HEK293T (cell line): Measurements from ENCODE around the gene CSTPP1.

Experiments
- ARNT ChIP-seq: fragments of 450-650 bp; IDR thresholded peaks from 2 replicates; pipeline ENCODE4 v1.6.1; 2017; ENCODE audit warnings: mild to moderate bottlenecking
- BHLHE40 ChIP-seq: fragments of 450-650 bp; IDR thresholded peaks from 2 replicates; pipeline ENCODE4 v1.6.1; 2016; ENCODE audit warnings: mild to moderate bottlenecking, moderate library complexity, borderline replicate concordance
- CTBP1 ChIP-seq: fragments of 450-650 bp; IDR thresholded peaks from 2 replicates; pipeline ENCODE4 v1.6.1; 2016; ENCODE audit warnings: borderline replicate concordance
- ELF4 ChIP-seq: fragments of 450-650 bp; IDR thresholded peaks from 2 replicates; pipeline ENCODE4 v1.6.1; 2017; ENCODE audit warnings: antibody characterized with exemption
- FOXA1 ChIP-seq: fragments of 450-650 bp; IDR thresholded peaks from 2 replicates; pipeline ENCODE4 v1.6.1; 2016; ENCODE audit warnings: mild to moderate bottlenecking
- FOXK2 ChIP-seq: fragments of 450-650 bp; IDR thresholded peaks from 2 replicates; pipeline ENCODE4 v1.6.1; 2016; ENCODE audit warnings: mild to moderate bottlenecking
- FOXM1 ChIP-seq: fragments of 450-650 bp; IDR thresholded peaks from 2 replicates; pipeline ENCODE4 v1.6.1; 2017; ENCODE audit warnings: mild to moderate bottlenecking, borderline replicate concordance
- LEF1 ChIP-seq: fragments of 450-650 bp; IDR thresholded peaks from 2 replicates; pipeline ENCODE4 v1.6.1; 2017; ENCODE audit warnings: mild to moderate bottlenecking, borderline replicate concordance
- NFRKB ChIP-seq: fragments of 450-650 bp; IDR thresholded peaks from 2 replicates; pipeline ENCODE4 v1.6.1; 2016; ENCODE audit warnings: mild to moderate bottlenecking, moderate library complexity
- PKNOX1 ChIP-seq: fragments of 450-650 bp; IDR thresholded peaks from 2 replicates; pipeline ENCODE4 v1.6.1; 2016
- SP1 ChIP-seq: fragments of 450-650 bp; IDR thresholded peaks from 2 replicates; pipeline ENCODE4 v1.6.1; 2017
- SUZ12 ChIP-seq: fragments of 450-650 bp; IDR thresholded peaks from 2 replicates; pipeline ENCODE4 v1.6.1; 2016; ENCODE audit warnings: mild to moderate bottlenecking
- TARDBP ChIP-seq: fragments of 450-650 bp; IDR thresholded peaks from 2 replicates; pipeline ENCODE4 v1.6.1; 2016
- ZNF384 ChIP-seq: fragments of 450-650 bp; IDR thresholded peaks from 2 replicates; pipeline ENCODE4 v1.6.1; 2016

- TF ChIP-seq PKNOX1 (no peak), SP1 (no peak), TARDBP (no peak), FOXM1 (no peak), BHLHE40 (no peak), NFRKB (no peak), FOXK2 (no peak), SUZ12 (no peak), ZNF384 (no peak), CTBP1 (no peak), LEF1 (no peak), FOXA1 (no peak), ARNT (no peak), ELF4 (no peak)
Measured at GRCh38 chr11:47165253-47165840, 228.8 kb downstream of the CSTPP1 start.
